Measurements from ENCODE around the gene CEP104. TPM values are rescaled to one million over a fixed set of nuclear protein-coding genes. Genes with fewer than 3 reads are reported as not detected.

CEP104 gene
- polyA plus RNA-seq, 1 donor (not counting 4 experiments of a cell fraction or from before 2014, with no cell fraction given), result 35.7 TPM

GRCh38 chr1:3885611-3886010, 28.6 kb upstream of the CEP104 start:
- no peak overlapping the region for H3K4me3 ChIP-seq (ENCODE audit: control insufficient read depth in 2 of 3, extremely low read depth in 1 of 3, insufficient read depth in 2 of 3, low read depth in 1 of 3, low read length in 3 of 3)
- FAIRE-seq, result no peak
- no peak for DNase-seq (ENCODE audit: low read depth, low spot score)
- no peak overlapping the region for H3K4me2 ChIP-seq (ENCODE audit: control insufficient read depth, extremely low read depth, insufficient read depth, low read depth, low read length)
- dilution Hi-C loops (cut with MboI; ENCODE audit: extremely low pct_ligation_motif_present, low sequenced_read_pairs), result no loop called here
- no peaks in the 10 kb centered on the region for H3K27me3 ChIP-seq (ENCODE audit: control insufficient read depth, extremely low read depth, insufficient read depth, low read length)
- H3K36me3 ChIP-seq (ENCODE audit: control insufficient read depth in 2 of 2, extremely low read depth in 1 of 2, insufficient read depth in 2 of 2, low read length in 2 of 2), result peaks cover 15 to 17% of the 10 kb centered on the region in 2 experiments
- H3K27ac ChIP-seq (ENCODE audit: control insufficient read depth, insufficient read depth, low read length), result no peak overlapping the region
- no peaks in the 10 kb centered on the region for H3K79me2 ChIP-seq (ENCODE audit: control insufficient read depth, insufficient read depth, low read length)
- no peak overlapping the region for H3K9ac ChIP-seq (ENCODE audit: control insufficient read depth, extremely low read depth, insufficient read depth, low read length)
- TF ChIP-seq EZH2 (IDR thresholded peaks at IDR 0.05; ENCODE audit: low read length) (no peak), CTCF (optimal IDR thresholded peaks at IDR 0.05 in 1 of 3, IDR thresholded peaks at IDR 0.05 in 1 of 3, conservative IDR thresholded peaks at IDR 0.05 in 1 of 3; ENCODE audit: extremely low read depth in 1 of 3, insufficient read depth in 2 of 3, low read length in 3 of 3) (no peak)
- H4K20me1 ChIP-seq (ENCODE audit: control insufficient read depth, extremely low read depth, insufficient read depth, low read length), result no peaks in the 10 kb centered on the region
- H3K4me1 ChIP-seq (ENCODE audit: control insufficient read depth, extremely low read depth, insufficient read depth, low read length), result no peaks in the 10 kb centered on the region
- H2AFZ ChIP-seq (ENCODE audit: control insufficient read depth, low read length), result no peak overlapping the region
- no peaks in the 10 kb centered on the region for H3K9me3 ChIP-seq (ENCODE audit: control insufficient read depth, low read depth, low read length)
- H3K9me1 ChIP-seq (ENCODE audit: control insufficient read depth, extremely low read depth, insufficient read depth, low read length), result no peaks in the 10 kb centered on the region

- H3K9ac ChIP-seq (ENCODE audit: control insufficient read depth, extremely low read depth, insufficient read depth, low read length), result no peak overlapping the region
- H3K9me1 ChIP-seq (ENCODE audit: control insufficient read depth, extremely low read depth, insufficient read depth, low read length), result no peaks in the 10 kb centered on the region
- no peaks in the 10 kb centered on the region for H3K79me2 ChIP-seq (ENCODE audit: control insufficient read depth, insufficient read depth, low read length)
- dilution Hi-C loops (cut with MboI; ENCODE audit: extremely low pct_ligation_motif_present, low sequenced_read_pairs), result no loop called here
- FAIRE-seq (no peak), DNase-seq (ENCODE audit: low read depth, low spot score) (no peak)
- no peak overlapping the region for H2AFZ ChIP-seq (ENCODE audit: control insufficient read depth, low read length)
- TF ChIP-seq CTCF (optimal IDR thresholded peaks at IDR 0.05 in 1 of 3, IDR thresholded peaks at IDR 0.05 in 1 of 3, conservative IDR thresholded peaks at IDR 0.05 in 1 of 3; ENCODE audit: extremely low read depth in 1 of 3, insufficient read depth in 2 of 3, low read length in 3 of 3) (no peak), EZH2 (IDR thresholded peaks at IDR 0.05; ENCODE audit: low read length) (no peak)
- H3K4me2 ChIP-seq (ENCODE audit: control insufficient read depth, extremely low read depth, insufficient read depth, low read depth, low read length), result no peak overlapping the region
- no peaks in the 10 kb centered on the region for H4K20me1 ChIP-seq (ENCODE audit: control insufficient read depth, extremely low read depth, insufficient read depth, low read length)
- no peak overlapping the region for H3K4me3 ChIP-seq (ENCODE audit: control insufficient read depth in 2 of 3, extremely low read depth in 1 of 3, insufficient read depth in 2 of 3, low read depth in 1 of 3, low read length in 3 of 3)
- H3K27ac ChIP-seq (ENCODE audit: control insufficient read depth, insufficient read depth, low read length), result no peak overlapping the region
- no peaks in the 10 kb centered on the region for H3K4me1 ChIP-seq (ENCODE audit: control insufficient read depth, extremely low read depth, insufficient read depth, low read length)
- peaks cover 11 to 13% of the 10 kb centered on the region in 2 experiments for H3K36me3 ChIP-seq (ENCODE audit: control insufficient read depth in 2 of 2, extremely low read depth in 1 of 2, insufficient read depth in 2 of 2, low read length in 2 of 2)
- H3K9me3 ChIP-seq (ENCODE audit: control insufficient read depth, low read depth, low read length), result no peaks in the 10 kb centered on the region
- H3K27me3 ChIP-seq (ENCODE audit: control insufficient read depth, extremely low read depth, insufficient read depth, low read length), result no peaks in the 10 kb centered on the region
These were observed 28.0 kb upstream of the CEP104 start for GRCh38 chr1:3884966-3885365.

Measured in keratinocyte (primary cell).